GM18909 (cell line): Measurements from ENCODE around the gene PCDHB13.

ENCODE experiments used
- ATAC-seq: cut with Tn5 transposase; IDR thresholded peaks from one replicate; pipeline ENCODE4 v1.9.1; 2021; ENCODE audit warnings: mild to moderate bottlenecking; ENCODE audit not compliant: unreplicated experiment, poor library complexity

The PCDHB13 gene

DNA sequence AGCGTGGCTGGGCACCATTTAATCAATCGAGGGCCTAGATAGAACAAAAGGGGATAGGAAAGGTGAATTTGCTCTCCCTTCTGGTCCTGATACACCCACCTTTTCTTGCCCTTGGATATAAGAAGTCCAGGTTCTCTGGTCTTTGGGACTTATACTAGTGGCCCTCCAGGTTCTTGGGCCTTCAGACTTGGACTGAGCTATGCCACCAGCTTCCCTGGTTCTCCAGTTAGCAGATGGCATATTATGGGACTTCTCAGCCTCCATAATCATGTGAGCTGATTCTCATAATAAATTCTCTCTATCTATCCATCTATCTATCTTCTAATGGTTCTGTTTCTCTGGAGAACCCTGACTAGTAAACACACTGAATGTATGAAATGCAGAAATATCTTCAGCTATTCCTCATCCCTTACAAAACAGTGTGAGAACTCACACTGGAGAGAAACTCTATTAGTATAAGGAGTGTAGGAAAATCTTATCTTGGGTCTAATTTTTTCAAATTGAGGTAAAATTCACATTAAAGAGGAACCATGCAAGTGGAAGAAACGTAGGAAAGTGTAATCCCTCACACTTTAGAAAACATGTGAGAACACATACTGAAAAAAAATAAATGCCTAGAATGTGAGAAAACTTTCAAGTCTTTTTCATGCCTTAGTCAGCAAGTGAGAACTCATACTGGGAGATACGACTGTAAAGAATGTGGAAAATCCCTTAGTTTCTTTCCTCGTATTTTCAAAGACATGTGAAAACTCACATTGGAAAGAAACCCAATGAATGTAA, 46.9 kb downstream of the PCDHB13 start:
- no peak for ATAC-seq

DNA sequence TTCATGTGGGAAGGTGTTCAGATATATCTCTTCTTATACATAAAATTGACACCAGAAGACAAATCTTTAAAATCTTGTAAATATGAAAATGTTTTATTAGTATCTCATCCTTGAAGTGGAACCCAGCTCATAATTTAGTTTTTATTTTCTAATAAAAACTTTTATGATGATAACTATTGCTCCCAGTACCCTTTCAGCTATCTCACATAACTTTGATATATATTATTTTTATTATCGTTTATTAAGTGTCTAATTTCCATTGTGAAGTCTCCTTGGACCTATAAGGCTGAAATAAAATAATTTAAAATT, 47.5 kb downstream of the PCDHB13 start:
- no peak for ATAC-seq
